PC-3 (cell line): ENCODE measurements around the gene SLCO2A1. TPM values are rescaled to one million over a fixed set of nuclear protein-coding genes. Genes with fewer than 3 reads are reported as not detected.

Source experiments
- ATAC-seq: fragments of 200-7000 bp; cut with Tn5 transposase; 2 replicates; pipeline ENCODE4 v1.9.1; 2020; ENCODE audit warnings: mild to moderate bottlenecking, moderate library complexity
- BruUV-seq: library from RNA; stranded (reverse); fragments of 400-500 nt; replicated peaks from 2 replicates; lab custom pipeline; 2021; lab: Mats Ljungman, UMichigan
- CTCF ChIA-PET: fragments of 300-600 bp; sonication (Branson Sonifier 250); formaldehyde crosslinking; loops from one replicate; lab custom pipeline; 2022; ENCODE audit warnings: antibody characterized with exemption; lab: Charles Lee
- POLR2A ChIA-PET: fragments of 300-600 bp; sonication (Branson Sonifier 250); formaldehyde crosslinking; loops from one replicate; lab custom pipeline; 2022; ENCODE audit warnings: antibody characterized with exemption; ENCODE audit not compliant: unreplicated experiment; lab: Charles Lee
- DNase-seq: peaks from one replicate; pipeline ENCODE4 v3.0.0-alpha.2; 2015
- H2AFZ ChIP-seq: fragments of 300-600 bp; sonication (generic); 2 replicates; pipeline ENCODE4 v1.6.0; 2016; ENCODE audit warnings: antibody characterized with exemption, low read length
- H3F3A ChIP-seq: fragments of 300-600 bp; sonication (generic); one replicate; pipeline ENCODE4 v1.6.0; 2017; ENCODE audit warnings: antibody characterized with exemption, low read length, control low read depth, mild to moderate bottlenecking; ENCODE audit not compliant: unreplicated experiment
- H3K27ac ChIP-seq: fragments of 300-600 bp; sonication (generic); 2 replicates; pipeline ENCODE4 v1.5.1; 2016; ENCODE audit warnings: mild to moderate bottlenecking, low read length
- H3K27me3 ChIP-seq: fragments of 300-600 bp; sonication (generic); 2 replicates; pipeline ENCODE4 v1.6.1; 2016; ENCODE audit warnings: low read length, mixed read lengths
- H3K36me3 ChIP-seq: fragments of 300-600 bp; sonication (generic); 2 replicates; pipeline ENCODE4 v1.6.1; 2016; ENCODE audit warnings: low read depth, mixed run types, low read length, mixed read lengths
- H3K4me1 ChIP-seq: fragments of 300-600 bp; sonication (generic); 2 replicates; pipeline ENCODE4 v1.5.1; 2016; ENCODE audit warnings: low read length; ENCODE audit not compliant: insufficient read depth
- H3K4me2 ChIP-seq: fragments of 300-600 bp; sonication (generic); 2 replicates; pipeline ENCODE4 v1.6.0; 2016; ENCODE audit warnings: low read length
- H3K4me3 ChIP-seq: fragments of 300-600 bp; sonication (generic); 2 replicates; pipeline ENCODE4 v1.5.1; 2016; ENCODE audit warnings: mild to moderate bottlenecking, low read length, mixed read lengths
- H3K79me2 ChIP-seq: fragments of 300-600 bp; sonication (generic); 2 replicates; pipeline ENCODE4 v1.6.1; 2017; ENCODE audit warnings: low read length, mixed read lengths
- H3K9ac ChIP-seq: fragments of 300-600 bp; sonication (generic); 2 replicates; pipeline ENCODE4 v1.6.0; 2016; ENCODE audit warnings: mild to moderate bottlenecking, low read length
- H3K9me2 ChIP-seq: fragments of 300-600 bp; sonication (generic); replicated peaks from 2 replicates; pipeline ENCODE4 v1.6.1; 2016; ENCODE audit warnings: mixed run types, low read length, mixed read lengths
- H3K9me3 ChIP-seq: fragments of 300-600 bp; sonication (generic); 2 replicates; pipeline ENCODE4 v1.6.1; 2016; ENCODE audit warnings: low read length, mixed read lengths
- H4K20me1 ChIP-seq: fragments of 300-600 bp; sonication (generic); 2 replicates; pipeline ENCODE4 v1.6.1; 2016; ENCODE audit warnings: low read length, mixed read lengths
- CTCF ChIP-seq: fragments of 300-600 bp; sonication (generic); conservative IDR thresholded peaks from 2 replicates; pipeline ENCODE4 v1.5.1; 2017; ENCODE audit warnings: antibody characterized with exemption, low read depth, mild to moderate bottlenecking, low read length
- EZH2 ChIP-seq: fragments of 300-600 bp; sonication (generic); IDR thresholded peaks from one replicate; pipeline ENCODE4 v1.6.1; 2017; ENCODE audit warnings: antibody characterized with exemption, mild to moderate bottlenecking, low read length; ENCODE audit not compliant: unreplicated experiment
- EZH2phosphoT487 ChIP-seq: fragments of 300-600 bp; sonication (generic); IDR thresholded peaks from 2 replicates; pipeline ENCODE4 v1.6.1; 2018; ENCODE audit warnings: mild to moderate bottlenecking, antibody characterized with exemption, low read length, borderline replicate concordance
- intact Hi-C: fragments of 100-400 bp; cut with micrococcal nuclease; formaldehyde crosslinking; loops from 2 replicates; pipeline ENCODE4 v1.9.0; 2023
- total RNA-seq: library from RNA; depleted of rRNA; stranded (reverse); fragments of >200 nt; gene quantifications from 2 replicates; pipeline ENCODE4 v1.2.3, GENCODE V29; 2014

The SLCO2A1 gene
- total RNA-seq, 1 experiment from 2014 or later = not detected

GRCh38 chr3:134067531-134068161 lies 37.9 kb upstream of the SLCO2A1 start:
- TF ChIP-seq CTCF = no peak
- TF ChIP-seq EZH2phosphoT487 = no peak
- TF ChIP-seq EZH2 = no peak
- no peak for ATAC-seq
- no peaks in the 10 kb centered on the region for H3K4me1 ChIP-seq
- H3K27me3 ChIP-seq = no peaks in the 10 kb centered on the region
- H2AFZ ChIP-seq = no peak overlapping the region
- H3K79me2 ChIP-seq = no peaks in the 10 kb centered on the region
- no peak for DNase-seq
- ChIA-PET CTCF (no interaction called here), POLR2A (no interaction called here)
- intact Hi-C loops = no loop called here
- no TSS peak for BruUV-seq
- no peaks in the 10 kb centered on the region for H3K36me3 ChIP-seq
- H3K4me2 ChIP-seq = no peak overlapping the region
- H3K27ac ChIP-seq = no peak overlapping the region
- no peaks in the 10 kb centered on the region for H3K9me3 ChIP-seq
- H3K9ac ChIP-seq = no peak overlapping the region
- H3F3A ChIP-seq = no peaks in the 10 kb centered on the region
- no peaks in the 10 kb centered on the region for H4K20me1 ChIP-seq
- H3K4me3 ChIP-seq = no peak overlapping the region
- no peaks in the 10 kb centered on the region for H3K9me2 ChIP-seq

GRCh38 chr3:134066651-134067530 lies 37.2 kb upstream of the SLCO2A1 start:
- ATAC-seq = no peak
- no peak overlapping the region for H2AFZ ChIP-seq
- H3K27ac ChIP-seq = no peak overlapping the region
- no peaks in the 10 kb centered on the region for H3K4me1 ChIP-seq
- no peaks in the 10 kb centered on the region for H3K79me2 ChIP-seq
- H3K9me2 ChIP-seq = no peaks in the 10 kb centered on the region
- H3K27me3 ChIP-seq = no peaks in the 10 kb centered on the region
- intact Hi-C loops = no loop called here
- no peaks in the 10 kb centered on the region for H3K36me3 ChIP-seq
- no peak overlapping the region for H3K4me2 ChIP-seq
- CTCF ChIA-PET = no interaction called here
- no peak for DNase-seq
- H3K9me3 ChIP-seq = no peaks in the 10 kb centered on the region
- POLR2A ChIA-PET = interaction anchor here (0.6 kb wide), 1 partner anchor 9 kb away, joined by 3 read pairs; no protein-coding TSS in a partner anchor
- H3F3A ChIP-seq = no peaks in the 10 kb centered on the region
- no TSS peak for BruUV-seq
- no peak overlapping the region for H3K4me3 ChIP-seq
- H3K9ac ChIP-seq = no peak overlapping the region
- H4K20me1 ChIP-seq = no peaks in the 10 kb centered on the region
- TF ChIP-seq EZH2 (no peak), EZH2phosphoT487 (no peak), CTCF (no peak)
